Stimulated activated CD8-positive, alpha-beta memory T cell treated with anti-CD3 and anti-CD28 coated beads, Interleukin-2, amount 100 ng/mL, for 48 hours (primary cell): Measurements from ENCODE around the gene MYO1D.
A peak's percentile ranks its signal among the peaks of the same experiment; 100 is the strongest.
"Not testable (repeated sequence)": the region's sequence is repeated elsewhere in the genome, so short reads cannot be mapped to it uniquely, and the experiment has no call there.

Source experiments
- DNase-seq, 2 donors: peaks; one replicate each; pipeline ENCODE4 v3.0.0-alpha.2; 2020; ENCODE audit warnings: low read depth in 2 of 2

The MYO1D gene

GRCh38 chr17:32876417-32877163 lies at the start of gene MYO1D:
MYO1D (minus strand) TSS chr17:32877124; CDS start chr17:32876872, 252 bp downstream.
- peak; percentile 58 to 63 for DNase-seq

GRCh38 chr17:32926183-32926582 lies 49.3 kb upstream of the MYO1D start:
- no peak for DNase-seq

- not testable (repeated sequence) for DNase-seq
Measured at GRCh38 chr17:32923905-32924304, 47.0 kb upstream of the MYO1D start.

GRCh38 chr17:32921017-32921416 lies 44.1 kb upstream of the MYO1D start:
- DNase-seq, result no peak

GRCh38 chr17:32920293-32920692 lies 43.4 kb upstream of the MYO1D start:
- no peak for DNase-seq

- not testable (repeated sequence) for DNase-seq
Measured at GRCh38 chr17:32919876-32920275, 43.0 kb upstream of the MYO1D start.

- DNase-seq, result no peak
Measured at GRCh38 chr17:32917842-32918241, 40.9 kb upstream of the MYO1D start.

- DNase-seq, result no peak
Measured at GRCh38 chr17:32917081-32917480, 40.2 kb upstream of the MYO1D start.

GRCh38 chr17:32916134-32916533 lies 39.2 kb upstream of the MYO1D start:
- no peak for DNase-seq

- DNase-seq, result no peak
Measured at GRCh38 chr17:32915245-32915644, 38.3 kb upstream of the MYO1D start.

GRCh38 chr17:32914181-32914580 lies 37.3 kb upstream of the MYO1D start:
- DNase-seq, result peak in 1 of 2 donors; percentile 28

- DNase-seq, result no peak
Measured at GRCh38 chr17:32913593-32913992, 36.7 kb upstream of the MYO1D start.

GRCh38 chr17:32912218-32912897 lies 35.4 kb upstream of the MYO1D start:
- DNase-seq, result no peak

GRCh38 chr17:32910769-32911168 lies 33.8 kb upstream of the MYO1D start:
- DNase-seq, result no peak

- peak; percentile 23 to 43 for DNase-seq
Measured at GRCh38 chr17:32909787-32910369, 33.0 kb upstream of the MYO1D start.

- DNase-seq, result no peak
Measured at GRCh38 chr17:32907583-32907982, 30.7 kb upstream of the MYO1D start.

GRCh38 chr17:32904891-32905290 lies 28.0 kb upstream of the MYO1D start:
- DNase-seq, result no peak

GRCh38 chr17:32903774-32904673 lies 27.1 kb upstream of the MYO1D start:
- no peak for DNase-seq

GRCh38 chr17:32901743-32902142 lies 24.8 kb upstream of the MYO1D start:
- no peak for DNase-seq

GRCh38 chr17:32899236-32900013 lies 22.5 kb upstream of the MYO1D start:
- no peak for DNase-seq

GRCh38 chr17:32896647-32897258 lies 19.8 kb upstream of the MYO1D start:
- no peak for DNase-seq
